ENCODE data around the gene FHIT. TPM values are rescaled to one million over a fixed set of nuclear protein-coding genes. Genes with fewer than 3 reads are reported as not detected.
"Not testable (repeated sequence)": the region's sequence is repeated elsewhere in the genome, so short reads cannot be mapped to it uniquely, and the experiment has no call there.

FHIT gene
- polyA plus RNA-seq, 1 donor = 35.8 TPM

- DNase-seq; H3K4me1 ChIP-seq (ENCODE audit: control insufficient read depth, insufficient read depth, low read length); H3K4me3 ChIP-seq (ENCODE audit: low read length); H3K36me3 ChIP-seq (ENCODE audit: control insufficient read depth, insufficient read depth, low read length); H3K9me3 ChIP-seq (ENCODE audit: control insufficient read depth, low read depth, low read length); H3K27ac ChIP-seq (ENCODE audit: low read length); H3K27me3 ChIP-seq (ENCODE audit: control insufficient read depth, insufficient read depth, low read length): not testable (repeated sequence)
- WGBS (ENCODE audit: insufficient coverage, low lambda C conversion rate) = 95% methylated on average over 5 of the region's 10 CpGs
Measured at GRCh38 chr3:60888952-60889351, 362.3 kb downstream of the FHIT start.

GRCh38 chr3:60887574-60887973 lies 363.7 kb downstream of the FHIT start:
- 100% methylated on average over 2 of the region's 4 CpGs for WGBS (ENCODE audit: insufficient coverage, low lambda C conversion rate)
- Histone ChIP-seq H3K4me1 (ENCODE audit: control insufficient read depth, insufficient read depth, low read length) (no peaks in the 10 kb centered on the region), H3K27me3 (ENCODE audit: control insufficient read depth, insufficient read depth, low read length) (no peaks in the 10 kb centered on the region), H3K27ac (ENCODE audit: low read length) (no peak overlapping the region), H3K4me3 (ENCODE audit: low read length) (no peak overlapping the region), H3K36me3 (ENCODE audit: control insufficient read depth, insufficient read depth, low read length) (no peaks in the 10 kb centered on the region), H3K9me3 (ENCODE audit: control insufficient read depth, low read depth, low read length) (no peaks in the 10 kb centered on the region)
- DNase-seq = no peak

DNA sequence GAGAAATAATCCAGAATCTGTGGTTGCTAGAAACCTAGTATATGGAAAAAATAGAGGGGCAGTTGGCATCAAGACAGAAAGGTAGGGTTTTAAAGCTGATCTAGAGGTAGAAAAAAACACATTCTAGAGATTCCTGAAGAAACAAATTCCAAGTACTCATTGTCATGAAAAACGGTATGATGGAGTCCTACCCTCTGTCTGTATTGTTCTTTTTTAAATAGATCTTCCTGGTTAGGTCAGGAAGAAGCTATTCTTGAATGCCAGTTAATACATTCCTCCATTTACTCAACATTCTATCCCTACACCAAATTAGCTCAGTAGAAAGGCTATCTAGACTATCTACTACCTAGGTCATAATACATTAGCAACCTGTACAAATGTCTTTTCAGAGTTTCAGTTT lies 364.7 kb downstream of the FHIT start:
- no CpG with 5 or more reads among the region's 1 CpG for WGBS (ENCODE audit: insufficient coverage, low lambda C conversion rate)
- no peaks in the 10 kb centered on the region for H3K9me3 ChIP-seq (ENCODE audit: control insufficient read depth, low read depth, low read length)
- no peak overlapping the region for H3K27ac ChIP-seq (ENCODE audit: low read length)
- no peaks in the 10 kb centered on the region for H3K4me1 ChIP-seq (ENCODE audit: control insufficient read depth, insufficient read depth, low read length)
- H3K27me3 ChIP-seq (ENCODE audit: control insufficient read depth, insufficient read depth, low read length) = no peaks in the 10 kb centered on the region
- no peak overlapping the region for H3K4me3 ChIP-seq (ENCODE audit: low read length)
- no peaks in the 10 kb centered on the region for H3K36me3 ChIP-seq (ENCODE audit: control insufficient read depth, insufficient read depth, low read length)
- DNase-seq = no peak

DNA sequence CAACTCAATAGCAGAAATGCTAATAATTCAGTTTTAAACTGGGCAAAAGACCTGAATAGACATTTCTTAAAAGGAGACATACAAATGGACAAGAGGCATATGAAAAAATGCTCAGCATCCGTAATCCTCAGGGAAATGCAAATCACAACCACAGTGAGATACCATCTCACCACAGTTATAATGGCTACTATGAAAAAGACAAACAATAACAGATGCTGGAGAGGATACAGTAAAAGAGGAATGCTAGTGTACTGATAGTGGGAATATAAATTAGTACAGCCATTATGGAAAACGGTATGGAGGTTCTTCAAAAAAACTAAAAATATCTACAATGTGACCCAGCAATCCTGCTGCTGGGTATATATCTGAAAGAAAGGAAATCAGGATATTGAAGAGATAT lies 367.2 kb downstream of the FHIT start:
- H3K27ac ChIP-seq (ENCODE audit: low read length) = no peak overlapping the region

GRCh38 chr3:60877188-60877587 lies 374.1 kb downstream of the FHIT start:
- H3K4me3 ChIP-seq (ENCODE audit: low read length) = no peak overlapping the region
- no peaks in the 10 kb centered on the region for H3K36me3 ChIP-seq (ENCODE audit: control insufficient read depth, insufficient read depth, low read length)
- peaks cover 8% of the 10 kb centered on the region for H3K9me3 ChIP-seq (ENCODE audit: control insufficient read depth, low read depth, low read length)
- no peaks in the 10 kb centered on the region for H3K27me3 ChIP-seq (ENCODE audit: control insufficient read depth, insufficient read depth, low read length)
- WGBS (ENCODE audit: insufficient coverage, low lambda C conversion rate) = no CpG with 5 or more reads among the region's 1 CpG
- no peak for DNase-seq
- H3K4me1 ChIP-seq (ENCODE audit: control insufficient read depth, insufficient read depth, low read length) = no peaks in the 10 kb centered on the region
- no peak overlapping the region for H3K27ac ChIP-seq (ENCODE audit: low read length)

More for the DNA sequence above, 367.2 kb downstream of the FHIT start:
- Histone ChIP-seq H3K4me3 (ENCODE audit: low read length) (no peak overlapping the region), H3K4me1 (ENCODE audit: control insufficient read depth, insufficient read depth, low read length) (no peaks in the 10 kb centered on the region), H3K36me3 (ENCODE audit: control insufficient read depth, insufficient read depth, low read length) (no peaks in the 10 kb centered on the region), H3K9me3 (ENCODE audit: control insufficient read depth, low read depth, low read length) (peaks cover 8% of the 10 kb centered on the region), H3K27me3 (ENCODE audit: control insufficient read depth, insufficient read depth, low read length) (no peaks in the 10 kb centered on the region)
- DNase-seq = no peak
- WGBS (ENCODE audit: insufficient coverage, low lambda C conversion rate) = no CpG with 5 or more reads among the region's 2 CpGs

GRCh38 chr3:60870396-60870795 lies 380.9 kb downstream of the FHIT start:
- Histone ChIP-seq H3K4me3 (ENCODE audit: low read length) (no peak overlapping the region), H3K27ac (ENCODE audit: low read length) (no peak overlapping the region), H3K27me3 (ENCODE audit: control insufficient read depth, insufficient read depth, low read length) (no peaks in the 10 kb centered on the region), H3K9me3 (ENCODE audit: control insufficient read depth, low read depth, low read length) (no peaks in the 10 kb centered on the region), H3K4me1 (ENCODE audit: control insufficient read depth, insufficient read depth, low read length) (no peaks in the 10 kb centered on the region), H3K36me3 (ENCODE audit: control insufficient read depth, insufficient read depth, low read length) (no peaks in the 10 kb centered on the region)
- no peak for DNase-seq
- no CpG with 5 or more reads among the region's 3 CpGs for WGBS (ENCODE audit: insufficient coverage, low lambda C conversion rate)

DNA sequence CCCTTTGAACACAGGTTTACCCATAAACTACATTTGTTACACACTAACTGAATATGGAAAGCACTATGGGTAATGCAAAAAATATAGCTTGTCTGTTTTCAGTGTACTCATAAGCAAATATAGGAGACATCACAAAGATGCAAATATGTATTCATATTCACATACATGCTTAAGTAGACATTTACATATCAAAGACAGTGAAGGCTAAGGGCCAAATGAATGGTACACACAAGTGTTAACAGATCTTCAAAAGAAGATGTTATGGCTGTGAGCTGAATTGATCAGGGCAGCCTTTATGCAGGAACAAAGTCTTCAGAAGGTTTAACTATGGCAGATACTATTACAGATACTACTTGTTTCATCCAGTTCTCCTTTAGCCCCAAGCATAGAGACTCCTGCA lies 384.1 kb downstream of the FHIT start:
- no peak for DNase-seq
- no peak overlapping the region for H3K27ac ChIP-seq (ENCODE audit: low read length)
- no peaks in the 10 kb centered on the region for H3K4me1 ChIP-seq (ENCODE audit: control insufficient read depth, insufficient read depth, low read length)
- no peaks in the 10 kb centered on the region for H3K27me3 ChIP-seq (ENCODE audit: control insufficient read depth, insufficient read depth, low read length)
- no peak overlapping the region for H3K4me3 ChIP-seq (ENCODE audit: low read length)
- H3K9me3 ChIP-seq (ENCODE audit: control insufficient read depth, low read depth, low read length) = no peaks in the 10 kb centered on the region
- no peaks in the 10 kb centered on the region for H3K36me3 ChIP-seq (ENCODE audit: control insufficient read depth, insufficient read depth, low read length)

DNA sequence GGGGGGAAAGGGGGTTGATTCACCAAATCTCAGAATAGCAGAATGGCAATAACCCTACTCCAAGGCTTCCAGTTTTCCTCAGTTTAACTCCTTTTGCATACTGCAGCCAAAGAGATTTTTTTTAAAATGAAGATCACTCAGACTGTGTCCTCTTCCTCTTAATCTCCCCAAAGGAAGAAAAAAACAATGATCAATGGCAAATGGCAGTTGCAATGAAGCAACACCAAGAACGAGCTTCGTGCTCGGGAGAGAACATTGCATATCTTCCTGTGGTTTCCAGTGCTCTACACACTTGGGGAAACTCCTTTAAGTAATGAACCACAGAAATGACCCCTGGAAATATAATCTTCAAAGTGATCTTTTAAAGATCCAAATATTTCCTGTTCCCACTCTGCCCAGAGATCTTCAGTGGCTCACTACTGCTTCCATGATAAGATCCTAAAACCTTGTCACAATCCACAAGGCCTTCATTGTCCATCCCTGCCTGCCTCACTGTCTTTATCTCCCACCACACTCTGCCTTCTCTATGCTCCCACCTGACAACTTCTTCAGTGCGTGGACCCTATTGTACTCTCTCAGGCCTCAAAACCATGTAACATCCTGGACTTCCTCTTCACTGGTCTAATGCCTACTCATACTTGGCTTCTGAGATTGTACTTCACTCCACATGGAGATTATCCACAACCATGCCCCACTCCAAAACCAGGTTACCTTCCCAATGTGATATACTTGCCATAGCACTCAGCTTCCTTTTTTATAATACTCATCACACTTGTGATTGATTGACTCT lies 394.8 kb downstream of the FHIT start:
- H3K4me1 ChIP-seq (ENCODE audit: control insufficient read depth, insufficient read depth, low read length) = no peaks in the 10 kb centered on the region
- no peak overlapping the region for H3K27ac ChIP-seq (ENCODE audit: low read length)
- no peak overlapping the region for H3K4me3 ChIP-seq (ENCODE audit: low read length)
- no peaks in the 10 kb centered on the region for H3K36me3 ChIP-seq (ENCODE audit: control insufficient read depth, insufficient read depth, low read length)
- no CpG with 5 or more reads among the region's 4 CpGs for WGBS (ENCODE audit: insufficient coverage, low lambda C conversion rate)
- H3K27me3 ChIP-seq (ENCODE audit: control insufficient read depth, insufficient read depth, low read length) = no peaks in the 10 kb centered on the region
- peaks cover 6% of the 10 kb centered on the region for H3K9me3 ChIP-seq (ENCODE audit: control insufficient read depth, low read depth, low read length)
- no peak for DNase-seq

- Histone ChIP-seq H3K27me3 (ENCODE audit: control insufficient read depth, insufficient read depth, low read length) (no peaks in the 10 kb centered on the region), H3K9me3 (ENCODE audit: control insufficient read depth, low read depth, low read length) (peaks cover under 1% of the 10 kb centered on the region), H3K36me3 (ENCODE audit: control insufficient read depth, insufficient read depth, low read length) (no peaks in the 10 kb centered on the region), H3K4me3 (ENCODE audit: low read length) (no peak overlapping the region), H3K4me1 (ENCODE audit: control insufficient read depth, insufficient read depth, low read length) (no peaks in the 10 kb centered on the region), H3K27ac (ENCODE audit: low read length) (no peak overlapping the region)
- no peak for DNase-seq
- no CpG with 5 or more reads among the region's 2 CpGs for WGBS (ENCODE audit: insufficient coverage, low lambda C conversion rate)
Measured at GRCh38 chr3:60855250-60855649, 396.0 kb downstream of the FHIT start.

DNA sequence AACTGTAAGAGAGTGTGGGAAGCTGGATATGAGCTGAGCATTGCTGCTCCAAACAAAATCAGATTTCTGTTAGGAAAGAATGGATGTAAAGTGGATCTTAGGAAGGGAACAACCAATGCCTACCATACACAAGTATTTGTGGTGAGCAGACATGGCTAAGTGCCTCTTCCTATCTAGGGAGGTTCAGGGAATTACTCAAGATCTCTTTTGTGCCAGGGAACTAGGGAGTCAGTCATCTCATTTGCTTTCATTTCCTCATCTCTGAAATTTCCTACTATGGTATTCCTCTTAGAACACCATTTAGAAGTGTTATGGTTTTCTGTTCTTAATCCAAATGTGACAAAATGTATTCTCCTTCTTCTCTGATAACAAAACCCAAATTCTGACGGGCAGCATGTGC lies 396.5 kb downstream of the FHIT start:
- no peak overlapping the region for H3K4me3 ChIP-seq (ENCODE audit: low read length)

GRCh38 chr3:60847791-60848190 lies 403.5 kb downstream of the FHIT start:
- H3K36me3 ChIP-seq (ENCODE audit: control insufficient read depth, insufficient read depth, low read length) = no peaks in the 10 kb centered on the region
- H3K4me3 ChIP-seq (ENCODE audit: low read length) = no peak overlapping the region
- DNase-seq = no peak
- no peak overlapping the region for H3K27ac ChIP-seq (ENCODE audit: low read length)
- H3K4me1 ChIP-seq (ENCODE audit: control insufficient read depth, insufficient read depth, low read length) = no peaks in the 10 kb centered on the region
- no CpG with 5 or more reads among the region's 2 CpGs for WGBS (ENCODE audit: insufficient coverage, low lambda C conversion rate)
- H3K27me3 ChIP-seq (ENCODE audit: control insufficient read depth, insufficient read depth, low read length) = no peaks in the 10 kb centered on the region
- peaks cover 2% of the 10 kb centered on the region for H3K9me3 ChIP-seq (ENCODE audit: control insufficient read depth, low read depth, low read length)

More for the DNA sequence above, 396.5 kb downstream of the FHIT start:
- WGBS (ENCODE audit: insufficient coverage, low lambda C conversion rate) = no CpG with 5 or more reads among the region's 1 CpG
- H3K27me3 ChIP-seq (ENCODE audit: control insufficient read depth, insufficient read depth, low read length) = no peaks in the 10 kb centered on the region
- H3K9me3 ChIP-seq (ENCODE audit: control insufficient read depth, low read depth, low read length) = peaks cover 2% of the 10 kb centered on the region
- H3K27ac ChIP-seq (ENCODE audit: low read length) = no peak overlapping the region
- no peaks in the 10 kb centered on the region for H3K4me1 ChIP-seq (ENCODE audit: control insufficient read depth, insufficient read depth, low read length)
- DNase-seq = no peak
- H3K36me3 ChIP-seq (ENCODE audit: control insufficient read depth, insufficient read depth, low read length) = no peaks in the 10 kb centered on the region

Measured in large intestine (tissue), 3 donors.